ENCODE data around the gene TMPRSS11B.

Gene TMPRSS11B

GRCh38 chr4:68184923-68185322 lies 60.6 kb downstream of the TMPRSS11B start:
- Histone ChIP-seq H2AFZ (ENCODE audit: low read length) (no peak overlapping the region), H3K36me3 (replicated peaks; ENCODE audit: insufficient read depth, low read length) (no peaks in the 10 kb centered on the region), H3K27me3 (replicated peaks; ENCODE audit: insufficient read depth, low read length) (no peaks in the 10 kb centered on the region), H3K4me1 (ENCODE audit: low read length) (peaks cover 4% of the 10 kb centered on the region; the same call in 1 of the 2 replicates), H3K4me3 (ENCODE audit: low read length) (no peak overlapping the region), H3F3A (ENCODE audit: insufficient read depth, low read length) (no peaks in the 10 kb centered on the region), H3K79me2 (ENCODE audit: low read length) (no peaks in the 10 kb centered on the region), H3K9me3 (replicated peaks; ENCODE audit: insufficient read depth, low read length) (no peaks in the 10 kb centered on the region), H3K9me2 (replicated peaks; ENCODE audit: insufficient read depth, low read length) (no peaks in the 10 kb centered on the region), H3K4me2 (ENCODE audit: low read depth, low read length) (no peak overlapping the region), H3K27ac (ENCODE audit: low read length) (no peak overlapping the region), H3K9ac (ENCODE audit: low read length) (no peak overlapping the region), H4K20me1 (ENCODE audit: insufficient read depth, low read length) (no peaks in the 10 kb centered on the region)
- no peak for DNase-seq
- TF ChIP-seq EZH2phosphoT487 (IDR thresholded peaks at IDR 0.05; ENCODE audit: low read length) (no peak), EZH2 (optimal IDR thresholded peaks at IDR 0.05; ENCODE audit: low read depth, low read length) (no peak)
- TF ChIP-seq, protein P1, sequence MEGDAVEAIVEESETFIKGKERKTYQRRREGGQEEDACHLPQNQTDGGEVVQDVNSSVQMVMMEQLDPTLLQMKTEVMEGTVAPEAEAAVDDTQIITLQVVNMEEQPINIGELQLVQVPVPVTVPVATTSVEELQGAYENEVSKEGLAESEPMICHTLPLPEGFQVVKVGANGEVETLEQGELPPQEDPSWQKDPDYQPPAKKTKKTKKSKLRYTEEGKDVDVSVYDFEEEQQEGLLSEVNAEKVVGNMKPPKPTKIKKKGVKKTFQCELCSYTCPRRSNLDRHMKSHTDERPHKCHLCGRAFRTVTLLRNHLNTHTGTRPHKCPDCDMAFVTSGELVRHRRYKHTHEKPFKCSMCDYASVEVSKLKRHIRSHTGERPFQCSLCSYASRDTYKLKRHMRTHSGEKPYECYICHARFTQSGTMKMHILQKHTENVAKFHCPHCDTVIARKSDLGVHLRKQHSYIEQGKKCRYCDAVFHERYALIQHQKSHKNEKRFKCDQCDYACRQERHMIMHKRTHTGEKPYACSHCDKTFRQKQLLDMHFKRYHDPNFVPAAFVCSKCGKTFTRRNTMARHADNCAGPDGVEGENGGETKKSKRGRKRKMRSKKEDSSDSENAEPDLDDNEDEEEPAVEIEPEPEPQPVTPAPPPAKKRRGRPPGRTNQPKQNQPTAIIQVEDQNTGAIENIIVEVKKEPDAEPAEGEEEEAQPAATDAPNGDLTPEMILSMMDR (IDR thresholded peaks at IDR 0.05; ENCODE audit: low read length): no peak

GRCh38 chr4:68183417-68183816 lies 62.1 kb downstream of the TMPRSS11B start:
- peaks cover 4% of the 10 kb centered on the region; the same call in 1 of the 2 replicates for H3K4me1 ChIP-seq (ENCODE audit: low read length)
- H3K9me2 ChIP-seq (replicated peaks; ENCODE audit: insufficient read depth, low read length): no peaks in the 10 kb centered on the region
- no peaks in the 10 kb centered on the region for H4K20me1 ChIP-seq (ENCODE audit: insufficient read depth, low read length)
- H3K79me2 ChIP-seq (ENCODE audit: low read length): no peaks in the 10 kb centered on the region
- no peak overlapping the region for H3K4me3 ChIP-seq (ENCODE audit: low read length)
- H3K27ac ChIP-seq (ENCODE audit: low read length): no peak overlapping the region
- DNase-seq: no peak
- H3K9me3 ChIP-seq (replicated peaks; ENCODE audit: insufficient read depth, low read length): no peaks in the 10 kb centered on the region
- no peak overlapping the region for H3K9ac ChIP-seq (ENCODE audit: low read length)
- H3K4me2 ChIP-seq (ENCODE audit: low read depth, low read length): no peak overlapping the region
- no peaks in the 10 kb centered on the region for H3F3A ChIP-seq (ENCODE audit: insufficient read depth, low read length)
- no peaks in the 10 kb centered on the region for H3K27me3 ChIP-seq (replicated peaks; ENCODE audit: insufficient read depth, low read length)
- H2AFZ ChIP-seq (ENCODE audit: low read length): no peak overlapping the region
- no peaks in the 10 kb centered on the region for H3K36me3 ChIP-seq (replicated peaks; ENCODE audit: insufficient read depth, low read length)
- TF ChIP-seq EZH2phosphoT487 (IDR thresholded peaks at IDR 0.05; ENCODE audit: low read length) (no peak), EZH2 (optimal IDR thresholded peaks at IDR 0.05; ENCODE audit: low read depth, low read length) (no peak)
- TF ChIP-seq, protein P1 (IDR thresholded peaks at IDR 0.05; ENCODE audit: low read length): no peak

DNA sequence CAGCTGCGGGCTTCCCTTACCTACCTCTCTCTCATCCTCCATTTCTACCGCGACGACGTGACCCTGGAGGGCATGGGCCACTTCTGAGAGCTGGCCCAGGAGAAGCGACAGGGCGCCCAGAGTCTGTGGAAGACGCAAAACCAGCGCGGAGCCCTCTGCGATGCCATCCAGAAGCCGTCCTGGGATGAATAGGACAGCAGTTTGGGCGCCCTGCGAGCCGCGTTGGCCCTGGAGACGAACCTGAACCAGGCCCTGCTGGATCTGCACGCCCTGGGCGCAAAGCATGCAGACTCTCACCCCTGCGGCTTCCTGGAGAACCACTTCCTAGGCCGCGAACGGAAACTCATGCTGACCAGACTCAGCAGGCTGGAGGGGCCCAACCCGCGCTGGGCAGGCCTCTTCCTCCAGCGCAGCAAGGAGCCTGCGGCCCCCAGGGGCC lies 63.1 kb downstream of the TMPRSS11B start:
- Histone ChIP-seq H2AFZ (ENCODE audit: low read length) (no peak overlapping the region), H3K9me2 (replicated peaks; ENCODE audit: insufficient read depth, low read length) (no peaks in the 10 kb centered on the region), H3K9me3 (replicated peaks; ENCODE audit: insufficient read depth, low read length) (no peaks in the 10 kb centered on the region), H3K27ac (ENCODE audit: low read length) (no peak overlapping the region), H3K36me3 (replicated peaks; ENCODE audit: insufficient read depth, low read length) (no peaks in the 10 kb centered on the region), H4K20me1 (ENCODE audit: insufficient read depth, low read length) (no peaks in the 10 kb centered on the region), H3K4me2 (ENCODE audit: low read depth, low read length) (no peak overlapping the region), H3K9ac (ENCODE audit: low read length) (no peak overlapping the region), H3F3A (ENCODE audit: insufficient read depth, low read length) (no peaks in the 10 kb centered on the region), H3K27me3 (replicated peaks; ENCODE audit: insufficient read depth, low read length) (no peaks in the 10 kb centered on the region), H3K79me2 (ENCODE audit: low read length) (no peaks in the 10 kb centered on the region), H3K4me3 (ENCODE audit: low read length) (no peak overlapping the region), H3K4me1 (ENCODE audit: low read length) (peaks cover 4% of the 10 kb centered on the region; the same call in 1 of the 2 replicates)
- TF ChIP-seq, protein P1 (IDR thresholded peaks at IDR 0.05; ENCODE audit: low read length): no peak
- TF ChIP-seq EZH2phosphoT487 (IDR thresholded peaks at IDR 0.05; ENCODE audit: low read length) (no peak), EZH2 (optimal IDR thresholded peaks at IDR 0.05; ENCODE audit: low read depth, low read length) (no peak)
- no peak for DNase-seq

All from MM.1S (cell line).